ENCODE measurements around the gene CDK5R2.

The CDK5R2 gene

GRCh38 chr2:218993345-218994315, 34.2 kb downstream of the CDK5R2 start, which contains the start of gene CRYBA2:
TSS of gene CRYBA2 (minus strand) at chr2:218993422. CDS start at chr2:218993176, 246 bp downstream.
- DNase-seq: peak; percentile 50

DNA sequence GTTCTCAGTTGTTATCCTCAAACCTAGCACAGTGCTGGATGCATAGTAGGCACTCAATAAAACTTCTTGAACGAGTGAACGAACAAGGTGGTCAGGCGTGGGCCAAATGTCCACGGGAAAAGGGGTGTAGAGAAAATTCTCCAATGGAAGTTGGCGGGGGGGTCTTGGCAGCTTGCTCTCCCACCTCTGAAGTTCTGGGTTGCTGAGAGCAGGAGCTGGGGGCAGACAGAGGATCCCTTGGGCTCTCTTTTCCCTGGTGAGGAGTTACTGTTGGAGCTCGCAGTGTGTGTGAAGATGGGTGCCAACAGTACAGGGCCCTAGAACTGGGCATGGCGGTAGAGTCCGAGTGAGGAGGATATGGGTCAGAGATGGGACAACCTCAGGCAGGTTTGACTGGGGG, 36.1 kb downstream of the CDK5R2 start:
- peaks cover 7% of the 10 kb centered on the region for H3K4me1 Mint-ChIP-seq
- no peak overlapping the region for H3K27ac Mint-ChIP-seq
- no peaks in the 10 kb centered on the region for H3K36me3 Mint-ChIP-seq (ENCODE audit: low read depth)
- H3K27me3 Mint-ChIP-seq (ENCODE audit: low read depth, poor library complexity): peaks cover 98% of the 10 kb centered on the region
- DNase-seq: no peak
- peaks cover 4% of the 10 kb centered on the region for H3K9me3 Mint-ChIP-seq
- TF ChIP-seq, protein P1, sequence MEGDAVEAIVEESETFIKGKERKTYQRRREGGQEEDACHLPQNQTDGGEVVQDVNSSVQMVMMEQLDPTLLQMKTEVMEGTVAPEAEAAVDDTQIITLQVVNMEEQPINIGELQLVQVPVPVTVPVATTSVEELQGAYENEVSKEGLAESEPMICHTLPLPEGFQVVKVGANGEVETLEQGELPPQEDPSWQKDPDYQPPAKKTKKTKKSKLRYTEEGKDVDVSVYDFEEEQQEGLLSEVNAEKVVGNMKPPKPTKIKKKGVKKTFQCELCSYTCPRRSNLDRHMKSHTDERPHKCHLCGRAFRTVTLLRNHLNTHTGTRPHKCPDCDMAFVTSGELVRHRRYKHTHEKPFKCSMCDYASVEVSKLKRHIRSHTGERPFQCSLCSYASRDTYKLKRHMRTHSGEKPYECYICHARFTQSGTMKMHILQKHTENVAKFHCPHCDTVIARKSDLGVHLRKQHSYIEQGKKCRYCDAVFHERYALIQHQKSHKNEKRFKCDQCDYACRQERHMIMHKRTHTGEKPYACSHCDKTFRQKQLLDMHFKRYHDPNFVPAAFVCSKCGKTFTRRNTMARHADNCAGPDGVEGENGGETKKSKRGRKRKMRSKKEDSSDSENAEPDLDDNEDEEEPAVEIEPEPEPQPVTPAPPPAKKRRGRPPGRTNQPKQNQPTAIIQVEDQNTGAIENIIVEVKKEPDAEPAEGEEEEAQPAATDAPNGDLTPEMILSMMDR (IDR thresholded peaks at IDR 0.05): no peak
- H3K4me3 Mint-ChIP-seq: peak overlapping the region; percentile 30

More at GRCh38 chr2:218993345-218994315, 34.2 kb downstream of the CDK5R2 start, which contains the start of gene CRYBA2:
- peaks cover 98% of the 10 kb centered on the region for H3K27me3 Mint-ChIP-seq (ENCODE audit: low read depth, poor library complexity)
- no peaks in the 10 kb centered on the region for H3K36me3 Mint-ChIP-seq (ENCODE audit: low read depth)
- H3K27ac Mint-ChIP-seq: no peak within 1 kb of the TSS
- peaks cover 4% of the 10 kb centered on the region for H3K9me3 Mint-ChIP-seq
- no peaks in the 10 kb centered on the region for H3K4me1 Mint-ChIP-seq
- TF ChIP-seq, protein P1 (IDR thresholded peaks at IDR 0.05): no peak
- no peak within 1 kb of the TSS for H3K4me3 Mint-ChIP-seq

- H3K4me3 Mint-ChIP-seq: peak overlapping the region; percentile 70
- H3K36me3 Mint-ChIP-seq (ENCODE audit: low read depth): no peaks in the 10 kb centered on the region
- no peak overlapping the region for H3K27ac Mint-ChIP-seq
These were observed 36.7 kb downstream of the CDK5R2 start for GRCh38 chr2:218995972-218996711.

GRCh38 chr2:218996937-218997336, 37.5 kb downstream of the CDK5R2 start:
- TF ChIP-seq, protein P1 (IDR thresholded peaks at IDR 0.05): no peak
- Mint-ChIP-seq H3K27me3 (ENCODE audit: low read depth, poor library complexity) (peaks cover 98% of the 10 kb centered on the region), H3K4me1 (peaks cover 7% of the 10 kb centered on the region), H3K36me3 (ENCODE audit: low read depth) (no peaks in the 10 kb centered on the region), H3K27ac (no peak overlapping the region), H3K4me3 (no peak overlapping the region), H3K9me3 (no peaks in the 10 kb centered on the region)
- no peak for DNase-seq

More at GRCh38 chr2:218995972-218996711, 36.7 kb downstream of the CDK5R2 start:
- Mint-ChIP-seq H3K4me1 (peaks cover 7% of the 10 kb centered on the region), H3K27me3 (ENCODE audit: low read depth, poor library complexity) (peaks cover 98% of the 10 kb centered on the region), H3K9me3 (peaks cover 4% of the 10 kb centered on the region)
- TF ChIP-seq, protein P1 (IDR thresholded peaks at IDR 0.05): peak; percentile 88
- DNase-seq: peak; percentile 97

DNA sequence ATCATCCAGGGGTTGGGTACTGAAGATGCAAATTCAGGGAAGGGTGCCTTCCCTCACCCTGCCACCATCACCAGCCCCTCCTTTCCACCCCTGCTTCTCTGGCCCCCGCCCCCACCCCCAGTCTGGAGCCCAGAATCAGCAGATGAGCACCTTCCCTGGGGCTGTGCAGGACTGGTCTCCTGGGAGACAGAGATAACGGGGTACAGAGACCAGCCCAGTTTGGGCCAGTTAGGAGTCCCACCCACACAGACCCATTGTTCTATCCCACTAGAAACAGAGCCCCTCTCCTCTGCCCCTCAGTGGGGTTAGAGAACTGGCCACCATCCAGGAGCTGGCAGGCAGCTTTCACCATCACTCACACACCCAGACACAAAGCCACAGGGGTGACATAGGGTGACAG, 38.3 kb downstream of the CDK5R2 start:
- H3K4me3 Mint-ChIP-seq: no peak overlapping the region
- no peaks in the 10 kb centered on the region for H3K9me3 Mint-ChIP-seq
- peaks cover 10% of the 10 kb centered on the region for H3K4me1 Mint-ChIP-seq
- H3K36me3 Mint-ChIP-seq (ENCODE audit: low read depth): no peaks in the 10 kb centered on the region
- no peak for DNase-seq
- no peak overlapping the region for H3K27ac Mint-ChIP-seq
- TF ChIP-seq, protein P1 (IDR thresholded peaks at IDR 0.05): no peak
- peaks cover 98% of the 10 kb centered on the region for H3K27me3 Mint-ChIP-seq (ENCODE audit: low read depth, poor library complexity)

Measured in nephron progenitor cell (in vitro differentiated cells).